HCT116 (cell line): ENCODE measurements around the gene DGKB. TPM values are rescaled to one million over a fixed set of nuclear protein-coding genes. Genes with fewer than 3 reads are reported as not detected.

Experiments
- ATAC-seq: fragments of 200-7000 bp; cut with Tn5 transposase; 2 replicates; pipeline ENCODE4 v1.9.1; 2020; ENCODE audit warnings: mild to moderate bottlenecking, moderate library complexity
- BruUV-seq: library from RNA; stranded (reverse); fragments of 400-500 nt; replicated peaks from 2 replicates; lab custom pipeline; 2021; lab: Mats Ljungman, UMichigan
- CTCF ChIA-PET: fragments of 300-600 bp; sonication (Branson Sonifier 250); formaldehyde crosslinking; loops from one replicate; lab custom pipeline; 2021; ENCODE audit warnings: antibody characterized with exemption; lab: Charles Lee
- POLR2A ChIA-PET: fragments of 300-600, 350-600 bp; sonication (Branson Sonifier 250); formaldehyde crosslinking; loops from one replicate; lab custom pipeline; 2021; ENCODE audit warnings: antibody characterized with exemption; lab: Charles Lee
- RAD21 ChIA-PET, 2 experiments: fragments of 300-600 bp; sonication (Branson Sonifier 250); formaldehyde crosslinking; loops; one replicate each; lab custom pipeline; 2023; ENCODE audit warnings: low total read pairs in 2 of 2; ENCODE audit not compliant: uncharacterized antibody in 2 of 2, unreplicated experiment in 2 of 2, low non-redundant PET in 1 of 2; lab: Charles Lee
- DNase-seq: peaks from one replicate; pipeline ENCODE4 v3.0.0-alpha.2; 2010; ENCODE audit warnings: low read depth, low spot score
- H2AFZ ChIP-seq: fragments of 200-600 bp; shearing (Covaris generic), sonication (generic); 2 replicates; pipeline ENCODE4 v1.6.1; 2017; ENCODE audit warnings: low read depth, mixed run types, mixed read lengths, antibody characterized with exemption, low read length; ENCODE audit not compliant: poor library complexity, severe bottlenecking
- H3K27ac ChIP-seq: 2 replicates; pipeline ENCODE4 v1.5.1; 2012; ENCODE audit warnings: low read depth, low read length
- H3K27me3 ChIP-seq: fragments of 200-600 bp; sonication (generic); 2 replicates; pipeline ENCODE4 v1.6.1; 2016; ENCODE audit warnings: mixed run types, low read length, mixed read lengths; ENCODE audit not compliant: insufficient read depth
- H3K36me3 ChIP-seq, 2 experiments: fragments of 200-500 bp in 1 of 2; fragments of 200-600 bp in 1 of 2; sonication (Bioruptor generic) in 1 of 2; sonication (generic) in 1 of 2; 2 replicates each; pipeline versions ENCODE4 v1.5.1 to v1.6.1; 2014 to 2016; ENCODE audit warnings: low read length in 2 of 2, inconsistent platforms in 1 of 2, mixed read lengths in 1 of 2, mixed run types in 1 of 2; ENCODE audit not compliant: insufficient read depth in 2 of 2, control insufficient read depth in 1 of 2
- H3K4me1 ChIP-seq, 2 experiments: fragments of 200-600 bp in 1 of 2; sonication (generic) in 1 of 2; 2 replicates each; pipeline versions ENCODE4 v1.5.1 to v1.6.1; 2012 to 2017; ENCODE audit warnings: low read length in 2 of 2, inconsistent platforms in 1 of 2, mild to moderate bottlenecking in 1 of 2, mixed read lengths in 1 of 2, mixed run types in 1 of 2, moderate library complexity in 1 of 2; ENCODE audit not compliant: insufficient read depth in 2 of 2, control insufficient read depth in 1 of 2
- H3K4me2 ChIP-seq: fragments of 200-600 bp; sonication (generic); 2 replicates; pipeline ENCODE4 v1.6.1; 2017; ENCODE audit warnings: mixed run types, low read length, mixed read lengths
- H3K4me3 ChIP-seq, 2 experiments: fragments of 200-600 bp in 1 of 2; sonication (generic) in 1 of 2; replicated peaks in 1 of 2; 2 replicates each; pipeline ENCODE4 v1.5.1; 2011 to 2016; ENCODE audit warnings: low read length in 2 of 2, control low read depth in 1 of 2, low read depth in 1 of 2, mild to moderate bottlenecking in 1 of 2, mixed read lengths in 1 of 2, mixed run types in 1 of 2
- H3K79me2 ChIP-seq: fragments of 200-600 bp; sonication (generic); 2 replicates; pipeline ENCODE4 v1.6.1; 2017; ENCODE audit warnings: mild to moderate bottlenecking, mixed run types, low read length, moderate library complexity, mixed read lengths; ENCODE audit not compliant: insufficient read depth
- H3K9ac ChIP-seq: fragments of 200-600 bp; sonication (generic); 2 replicates; pipeline ENCODE4 v1.6.1; 2016; ENCODE audit warnings: low read length, mixed read lengths
- H3K9me2 ChIP-seq: fragments of 200-600 bp; sonication (generic), shearing (Covaris generic); 2 replicates; pipeline ENCODE4 v1.6.1; 2017; ENCODE audit warnings: mixed run types, mild to moderate bottlenecking, moderate library complexity; ENCODE audit not compliant: insufficient read depth
- H3K9me3 ChIP-seq, 2 experiments: fragments of 200-500 bp in 1 of 2; fragments of 200-600 bp in 1 of 2; sonication (Bioruptor generic) in 1 of 2; sonication (generic) in 1 of 2; 2 replicates each; pipeline ENCODE4 v1.6.1; 2014 to 2017; ENCODE audit warnings: low read length in 2 of 2, mixed read lengths in 2 of 2, inconsistent platforms in 1 of 2, low read depth in 1 of 2, mild to moderate bottlenecking in 1 of 2, mixed run types in 1 of 2, moderate library complexity in 1 of 2; ENCODE audit not compliant: control insufficient read depth in 1 of 2, insufficient read depth in 1 of 2
- H4K20me1 ChIP-seq: fragments of 200-600 bp; sonication (generic), shearing (Covaris generic); 2 replicates; pipeline ENCODE4 v1.6.1; 2017; ENCODE audit warnings: mixed run types, mild to moderate bottlenecking, moderate library complexity; ENCODE audit not compliant: insufficient read depth
- CBX3 ChIP-seq: IDR thresholded peaks from 2 replicates; pipeline ENCODE4 v1.6.1; 2012; ENCODE audit warnings: low read depth
- EGR1 ChIP-seq: IDR thresholded peaks from 2 replicates; pipeline ENCODE4 v1.6.1; 2012; ENCODE audit warnings: low read depth
- EZH2phosphoT487 ChIP-seq: fragments of 200-600 bp; IDR thresholded peaks from 2 replicates; pipeline ENCODE4 v1.6.1; 2018; ENCODE audit warnings: antibody characterized with exemption, borderline replicate concordance
- POLR2AphosphoS5 ChIP-seq: IDR thresholded peaks from 2 replicates; pipeline ENCODE4 v1.6.1; 2011; ENCODE audit warnings: mild to moderate bottlenecking, low read depth, low read length, moderate library complexity
- RAD21 ChIP-seq: IDR thresholded peaks from 2 replicates; pipeline ENCODE4 v1.6.1; 2012; ENCODE audit warnings: low read depth, mild to moderate bottlenecking
- SIN3A ChIP-seq: IDR thresholded peaks from 2 replicates; pipeline ENCODE4 v1.6.1; 2012; ENCODE audit warnings: low read depth
- SP1 ChIP-seq: IDR thresholded peaks from 2 replicates; pipeline ENCODE4 v1.6.1; 2012; ENCODE audit warnings: low read depth
- YY1 ChIP-seq: IDR thresholded peaks from 2 replicates; pipeline ENCODE4 v1.6.1; 2011; ENCODE audit warnings: low read length, low read depth, moderate library complexity, mild to moderate bottlenecking; ENCODE audit not compliant: insufficient replicate concordance; ENCODE audit errors: extremely low read depth
- ZFX ChIP-seq: fragments of 450-650 bp; IDR thresholded peaks from 2 replicates; pipeline ENCODE4 v1.6.1; 2017
- intact Hi-C: fragments of 100-400 bp; cut with micrococcal nuclease; formaldehyde crosslinking; loops from 2 replicates; pipeline ENCODE4 v1.10.0; 2022
- total RNA-seq: library from RNA; stranded (reverse); gene quantifications from one replicate; pipeline ENCODE4 v1.2.1, GENCODE V29; 2021; ENCODE audit not compliant: unreplicated experiment
- TF ChIP-seq, protein P1 (sequence below): IDR thresholded peaks from 2 replicates; pipeline ENCODE4 v1.6.1; 2012
- TF ChIP-seq, protein P2 (sequence below): IDR thresholded peaks from 2 replicates; pipeline ENCODE4 v1.6.1; 2011; ENCODE audit warnings: mild to moderate bottlenecking, low read length, moderate library complexity; ENCODE audit not compliant: insufficient replicate concordance; ENCODE audit errors: extremely low read depth
- TF ChIP-seq, protein P3 (sequence below): IDR thresholded peaks from 2 replicates; pipeline ENCODE4 v1.6.1; 2012
- TF ChIP-seq, protein P4 (sequence below), 3 experiments: fragments of 200-600 bp in 1 of 3; sonication (generic) in 1 of 3; IDR thresholded peaks in 2 of 3; conservative IDR thresholded peaks in 1 of 3; 2 replicates each; pipeline ENCODE4 v1.5.1; 2012 to 2017; ENCODE audit warnings: low read depth in 2 of 3, low read length in 2 of 3, antibody characterized with exemption in 1 of 3, borderline replicate concordance in 1 of 3, control low read depth in 1 of 3, mild to moderate bottlenecking in 1 of 3, mixed read lengths in 1 of 3, mixed run types in 1 of 3, moderate library complexity in 1 of 3; ENCODE audit not compliant: insufficient read depth in 1 of 3

The DGKB gene
- total RNA-seq, 1 experiment from 2014 or later: 0.05 TPM

DNA sequence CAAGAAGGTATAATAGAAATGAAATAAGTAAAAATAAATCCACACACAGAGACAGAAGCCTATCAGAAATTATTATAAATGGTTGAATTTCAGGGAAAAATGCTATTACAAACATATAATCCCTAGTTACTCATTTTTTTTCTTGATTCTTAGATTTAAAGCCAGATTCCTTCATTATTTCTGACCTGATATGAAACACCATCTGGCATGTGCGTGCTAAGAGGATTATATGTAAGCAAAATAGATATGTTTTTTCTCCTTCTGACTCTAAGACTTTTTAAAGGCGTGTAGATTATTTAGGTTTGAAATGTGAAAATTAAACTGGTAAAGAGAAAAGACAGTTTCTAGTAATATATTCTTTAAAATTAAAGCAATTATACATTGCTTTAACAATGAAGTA is 676.4 kb downstream of the DGKB start:
- no peak overlapping the region for H3K9ac ChIP-seq
- H3K4me1 ChIP-seq: no peaks in the 10 kb centered on the region
- RAD21 ChIA-PET: no interaction called here
- POLR2A ChIA-PET: no interaction called here
- H3K27me3 ChIP-seq: no peaks in the 10 kb centered on the region
- ATAC-seq: no peak
- intact Hi-C loops: no loop called here
- DNase-seq: no peak
- no peaks in the 10 kb centered on the region for H3K9me2 ChIP-seq
- H2AFZ ChIP-seq: no peak overlapping the region
- H3K4me3 ChIP-seq: no peak overlapping the region
- no peaks in the 10 kb centered on the region for H4K20me1 ChIP-seq
- H3K79me2 ChIP-seq: no peaks in the 10 kb centered on the region
- CTCF ChIA-PET: no interaction called here
- H3K27ac ChIP-seq: no peak overlapping the region
- no peaks in the 10 kb centered on the region for H3K36me3 ChIP-seq
- H3K9me3 ChIP-seq: no peaks in the 10 kb centered on the region
- no TSS peak for BruUV-seq
- TF ChIP-seq SIN3A: no peak
- TF ChIP-seq ZFX: no peak
- TF ChIP-seq, protein P1, sequence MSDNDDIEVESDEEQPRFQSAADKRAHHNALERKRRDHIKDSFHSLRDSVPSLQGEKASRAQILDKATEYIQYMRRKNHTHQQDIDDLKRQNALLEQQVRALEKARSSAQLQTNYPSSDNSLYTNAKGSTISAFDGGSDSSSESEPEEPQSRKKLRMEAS: no peak
- TF ChIP-seq, protein P2, sequence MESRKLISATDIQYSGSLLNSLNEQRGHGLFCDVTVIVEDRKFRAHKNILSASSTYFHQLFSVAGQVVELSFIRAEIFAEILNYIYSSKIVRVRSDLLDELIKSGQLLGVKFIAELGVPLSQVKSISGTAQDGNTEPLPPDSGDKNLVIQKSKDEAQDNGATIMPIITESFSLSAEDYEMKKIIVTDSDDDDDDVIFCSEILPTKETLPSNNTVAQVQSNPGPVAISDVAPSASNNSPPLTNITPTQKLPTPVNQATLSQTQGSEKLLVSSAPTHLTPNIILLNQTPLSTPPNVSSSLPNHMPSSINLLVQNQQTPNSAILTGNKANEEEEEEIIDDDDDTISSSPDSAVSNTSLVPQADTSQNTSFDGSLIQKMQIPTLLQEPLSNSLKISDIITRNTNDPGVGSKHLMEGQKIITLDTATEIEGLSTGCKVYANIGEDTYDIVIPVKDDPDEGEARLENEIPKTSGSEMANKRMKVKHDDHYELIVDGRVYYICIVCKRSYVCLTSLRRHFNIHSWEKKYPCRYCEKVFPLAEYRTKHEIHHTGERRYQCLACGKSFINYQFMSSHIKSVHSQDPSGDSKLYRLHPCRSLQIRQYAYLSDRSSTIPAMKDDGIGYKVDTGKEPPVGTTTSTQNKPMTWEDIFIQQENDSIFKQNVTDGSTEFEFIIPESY: no peak
- TF ChIP-seq EGR1: no peak
- TF ChIP-seq, protein P3, sequence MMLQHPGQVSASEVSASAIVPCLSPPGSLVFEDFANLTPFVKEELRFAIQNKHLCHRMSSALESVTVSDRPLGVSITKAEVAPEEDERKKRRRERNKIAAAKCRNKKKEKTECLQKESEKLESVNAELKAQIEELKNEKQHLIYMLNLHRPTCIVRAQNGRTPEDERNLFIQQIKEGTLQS: no peak
- TF ChIP-seq YY1: no peak
- TF ChIP-seq CBX3: no peak
- TF ChIP-seq POLR2AphosphoS5: no peak
- no peak for TF ChIP-seq SP1
- TF ChIP-seq EZH2phosphoT487: no peak
- TF ChIP-seq, protein P4, sequence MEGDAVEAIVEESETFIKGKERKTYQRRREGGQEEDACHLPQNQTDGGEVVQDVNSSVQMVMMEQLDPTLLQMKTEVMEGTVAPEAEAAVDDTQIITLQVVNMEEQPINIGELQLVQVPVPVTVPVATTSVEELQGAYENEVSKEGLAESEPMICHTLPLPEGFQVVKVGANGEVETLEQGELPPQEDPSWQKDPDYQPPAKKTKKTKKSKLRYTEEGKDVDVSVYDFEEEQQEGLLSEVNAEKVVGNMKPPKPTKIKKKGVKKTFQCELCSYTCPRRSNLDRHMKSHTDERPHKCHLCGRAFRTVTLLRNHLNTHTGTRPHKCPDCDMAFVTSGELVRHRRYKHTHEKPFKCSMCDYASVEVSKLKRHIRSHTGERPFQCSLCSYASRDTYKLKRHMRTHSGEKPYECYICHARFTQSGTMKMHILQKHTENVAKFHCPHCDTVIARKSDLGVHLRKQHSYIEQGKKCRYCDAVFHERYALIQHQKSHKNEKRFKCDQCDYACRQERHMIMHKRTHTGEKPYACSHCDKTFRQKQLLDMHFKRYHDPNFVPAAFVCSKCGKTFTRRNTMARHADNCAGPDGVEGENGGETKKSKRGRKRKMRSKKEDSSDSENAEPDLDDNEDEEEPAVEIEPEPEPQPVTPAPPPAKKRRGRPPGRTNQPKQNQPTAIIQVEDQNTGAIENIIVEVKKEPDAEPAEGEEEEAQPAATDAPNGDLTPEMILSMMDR (IDR thresholded peaks at IDR 0.05 in 2 of 3, conservative IDR thresholded peaks at IDR 0.05 in 1 of 3; ENCODE audit: borderline replicate concordance in 1 of 3, insufficient read depth in 1 of 3, low read depth in 2 of 3, low read length in 2 of 3): no peak
- TF ChIP-seq RAD21: no peak
- H3K4me2 ChIP-seq: no peak overlapping the region
